CD4-positive, alpha-beta T cell treated with Interleukin-6 for 4 hours (primary cell): ENCODE measurements around the gene HACE1.

Experiments used
- DNase-seq: peaks from one replicate; pipeline ENCODE4 v3.0.0-alpha.2; 2020; ENCODE audit warnings: mixed read lengths

Gene HACE1

DNA sequence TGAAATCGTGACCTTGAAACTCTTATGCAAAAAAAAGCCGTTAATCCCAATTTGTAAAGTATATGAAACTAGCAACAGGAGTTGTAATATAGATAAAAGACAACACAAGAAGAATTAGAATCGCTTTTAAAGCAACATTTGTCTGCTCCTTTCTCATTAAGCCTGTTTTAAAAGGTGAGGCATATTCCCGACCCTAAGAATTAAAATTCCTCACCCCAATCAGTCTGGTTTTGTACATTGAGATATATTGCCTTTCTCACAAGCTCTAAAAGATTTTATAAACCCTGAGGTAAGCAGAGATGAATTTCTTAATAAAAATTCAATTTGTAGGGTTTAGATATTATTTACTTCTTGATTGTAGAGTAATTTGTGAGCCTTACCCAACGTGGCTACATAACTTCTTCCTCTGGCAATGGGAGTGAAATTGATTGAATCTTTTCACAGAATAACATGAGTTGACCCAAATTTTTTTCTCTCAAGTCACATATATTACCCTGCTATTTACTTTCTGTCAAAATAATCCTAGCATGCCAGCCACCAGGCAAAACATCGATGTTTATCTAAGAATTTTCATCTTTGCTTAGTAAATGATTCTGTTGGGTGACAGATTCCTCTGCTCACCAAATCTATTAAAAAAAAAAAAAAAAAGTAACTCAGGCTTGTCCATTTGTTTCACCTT is 173.7 kb downstream of the HACE1 start:
- DNase-seq = no peak

DNA sequence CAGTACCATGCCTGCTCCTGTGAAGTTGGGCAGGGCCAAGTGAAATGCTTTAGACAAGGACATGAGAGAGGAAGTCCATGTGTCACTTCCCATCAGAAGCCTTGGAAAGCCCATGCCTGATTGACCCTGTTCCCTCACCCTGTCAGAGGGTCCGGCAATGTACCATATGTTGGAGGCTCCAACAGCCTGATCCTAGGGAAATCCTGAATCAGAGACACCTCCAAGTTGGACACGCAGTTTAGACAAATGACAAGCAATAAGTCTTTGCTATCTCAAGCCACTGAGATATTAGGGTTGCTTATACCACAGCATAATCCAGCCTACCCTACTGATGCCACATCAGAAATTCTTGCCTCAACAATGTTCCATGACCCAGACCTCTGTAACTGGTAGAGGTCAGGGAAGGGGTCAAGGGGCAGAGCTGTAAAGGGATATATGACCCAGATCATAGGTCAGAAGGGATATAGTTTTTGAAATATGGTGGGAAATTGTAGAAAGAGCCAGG is 174.8 kb downstream of the HACE1 start:
- DNase-seq = no peak

DNA sequence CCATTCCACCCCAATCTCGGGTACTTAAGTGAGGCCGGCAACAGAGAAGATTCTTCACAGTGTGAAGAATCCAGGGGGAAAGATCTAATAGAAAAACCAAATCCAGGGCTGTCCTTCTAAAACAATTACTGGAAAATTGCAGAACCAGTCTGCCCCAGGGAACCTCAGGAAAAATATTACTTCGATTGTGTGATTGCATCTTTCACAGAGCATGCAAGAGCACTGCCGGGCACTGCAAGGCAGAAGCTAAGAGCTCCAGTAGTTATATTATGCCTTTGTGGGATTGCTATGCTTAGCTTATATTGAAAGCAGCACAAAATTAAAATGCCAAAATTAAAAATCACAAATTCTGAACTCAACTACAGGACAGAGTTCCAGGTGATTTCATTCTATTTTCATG is 175.9 kb downstream of the HACE1 start:
- DNase-seq = no peak

DNA sequence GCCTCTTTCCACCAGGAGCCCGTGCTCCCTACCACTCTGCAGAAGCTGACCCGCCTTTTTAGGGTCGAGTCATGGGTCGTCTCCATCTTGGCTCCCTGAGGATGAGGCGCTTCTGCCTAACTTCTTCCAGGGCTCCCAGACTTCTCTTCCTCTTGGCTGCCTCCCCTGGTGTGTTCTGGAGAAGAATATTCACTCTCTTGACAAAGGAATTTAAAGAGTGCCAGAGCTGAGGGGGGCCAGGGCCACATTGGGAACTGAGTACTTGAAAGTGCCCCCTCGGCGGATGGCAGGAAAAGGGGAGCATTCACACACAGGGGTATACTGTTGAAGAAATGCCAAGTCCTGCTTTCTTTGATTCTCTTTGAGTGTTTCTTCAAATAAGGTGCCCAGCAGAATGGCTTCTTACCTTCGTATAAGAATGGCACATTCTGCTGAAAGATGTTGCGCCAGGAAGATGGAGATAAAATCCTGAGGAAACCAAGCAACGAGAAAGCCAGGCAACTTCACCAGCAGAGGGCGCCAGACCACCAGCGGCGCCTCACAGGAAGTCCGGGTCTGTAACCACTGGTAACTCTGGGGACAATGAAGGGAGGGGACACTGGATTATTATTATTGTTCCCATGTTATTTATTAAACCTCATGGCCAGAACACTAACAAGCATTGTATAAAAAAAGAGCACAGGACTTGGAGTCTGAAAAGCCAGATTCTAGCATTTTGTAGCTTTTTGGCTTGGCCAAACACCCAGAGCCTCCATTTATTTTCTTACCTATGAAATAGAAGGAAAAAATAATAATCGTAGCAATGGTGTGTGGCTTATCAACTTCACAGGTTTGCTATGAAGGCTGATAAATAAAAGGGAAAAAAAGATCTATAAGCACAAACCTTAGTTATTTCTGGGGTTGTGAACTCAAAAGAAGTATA is 176.7 kb downstream of the HACE1 start:
- peak; percentile 80 for DNase-seq

DNA sequence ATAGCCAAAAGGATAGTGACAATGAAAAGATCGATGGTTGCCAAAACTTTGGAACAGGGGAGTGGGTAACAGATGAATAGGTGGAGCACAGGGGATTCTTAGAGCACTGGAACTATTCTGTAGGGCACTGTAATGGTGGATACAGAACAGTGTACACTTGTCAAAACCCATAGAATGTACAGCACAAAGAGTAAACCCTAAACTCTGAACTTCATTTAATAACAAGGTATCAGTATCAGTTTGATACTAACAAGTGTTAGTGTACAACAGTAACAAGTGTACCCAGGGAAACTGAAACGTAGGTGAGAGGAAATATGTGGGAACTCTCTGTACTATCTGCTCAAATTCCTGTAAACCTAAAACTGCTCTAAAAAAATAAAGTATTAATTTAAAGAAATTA is 179.2 kb downstream of the HACE1 start:
- no peak for DNase-seq

DNA sequence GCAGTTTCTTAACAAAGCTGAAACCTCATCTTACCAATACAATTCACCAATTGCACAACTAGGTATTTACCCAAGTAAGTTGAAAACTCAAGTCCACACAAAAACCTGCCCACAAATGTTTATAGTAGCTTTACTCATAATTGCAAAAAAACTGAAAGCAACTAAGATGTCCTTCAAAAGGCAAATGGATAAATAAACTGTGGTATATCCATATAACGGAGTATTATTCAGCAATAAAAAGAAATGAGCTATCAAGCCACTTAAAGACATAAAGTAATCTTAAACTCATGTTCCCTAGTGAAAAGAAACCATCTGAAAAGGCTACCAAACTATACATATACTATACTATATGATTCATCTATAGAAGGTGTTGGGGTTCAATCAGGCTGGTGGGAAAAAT is 179.7 kb downstream of the HACE1 start:
- DNase-seq = no peak
